Left cardiac atrium (tissue), 4 donors: ENCODE data around the gene DOHH. TPM values are rescaled to one million over a fixed set of nuclear protein-coding genes. Genes with fewer than 3 reads are reported as not detected.
A peak's percentile ranks its signal among the peaks of the same experiment; 100 is the strongest.

ENCODE experiments used
- ATAC-seq, 2 donors: fragments of 200-7000 bp; cut with Tn5 transposase; one replicate each; pipeline ENCODE4 v1.9.1; 2020; ENCODE audit warnings: mild to moderate bottlenecking in 2 of 2, moderate library complexity in 2 of 2
- DNase-seq: peaks from one replicate; pipeline ENCODE4 v3.0.0-alpha.2; 2020
- intact Hi-C, 2 donors: fragments of 100-400 bp; cut with DNase I; formaldehyde crosslinking; loops; one replicate each; pipeline versions ENCODE4 v1.14.1 to v1.15.1; 2022 to 2023
- total RNA-seq, 2 donors: library from RNA; stranded (reverse); fragmentation: NEBNext Ultra II Directional; extraction: Animal tissue kit (Norgen Biotek cat#: 25700); gene quantifications; one replicate each; pipeline ENCODE4 v1.2.1, GENCODE V29; 2021
- donor health status: DM: no; HTN: yes; CAD: no.
- donor health status: DM: no; HTN: yes; CAD: no; lungs with severe emphysema.
- donor health status: DM: yes; HTN: yes; CAD: no.
- donor health status: Dilated cardiomyopathy.

DOHH gene
- total RNA-seq, 2 donors from 2014 or later: 10.4 to 13.2 TPM

GRCh38 chr19:3492131-3492839 is 8.2 kb downstream of the DOHH start:
- no peak for ATAC-seq
- DNase-seq: no peak
- intact Hi-C loops: no loop called here

DNA sequence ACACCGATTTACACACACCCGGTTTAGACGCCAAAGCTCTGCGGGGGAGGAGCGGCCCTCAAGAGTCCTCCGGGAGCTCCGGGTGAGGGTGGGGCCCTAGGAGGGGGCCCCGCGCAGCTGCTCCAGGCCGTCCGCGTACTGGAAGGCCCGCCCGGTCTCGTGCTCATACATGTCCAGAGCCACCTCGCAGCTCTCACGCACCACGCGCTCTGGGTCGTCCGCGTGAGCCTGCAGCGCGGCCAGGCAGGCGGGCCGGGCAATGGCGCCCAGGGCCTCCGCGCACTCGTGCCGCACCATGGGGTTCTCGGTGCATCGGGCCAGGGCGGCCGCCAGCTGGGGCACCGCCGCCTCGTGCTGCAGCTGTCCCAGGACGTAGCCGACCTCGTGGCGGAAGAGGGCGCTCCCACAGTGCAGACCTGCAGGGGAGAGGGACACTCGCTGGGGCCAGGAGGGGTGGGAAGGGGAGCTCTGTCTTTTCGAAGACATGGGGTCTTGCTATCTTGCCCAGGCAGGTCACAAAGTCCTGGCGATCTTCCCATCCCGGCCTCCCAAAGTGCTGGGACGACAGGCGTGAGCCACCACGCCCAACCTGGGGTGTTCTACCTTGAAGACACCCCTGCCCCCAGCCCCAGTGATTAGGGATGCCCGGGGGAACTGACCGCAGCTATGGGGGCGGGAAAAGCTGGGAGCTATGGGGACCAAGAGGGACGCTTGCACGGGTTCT is 8.9 kb downstream of the DOHH start:
- intact Hi-C loops: no loop called here
- ATAC-seq (no peak), DNase-seq (no peak)

DNA sequence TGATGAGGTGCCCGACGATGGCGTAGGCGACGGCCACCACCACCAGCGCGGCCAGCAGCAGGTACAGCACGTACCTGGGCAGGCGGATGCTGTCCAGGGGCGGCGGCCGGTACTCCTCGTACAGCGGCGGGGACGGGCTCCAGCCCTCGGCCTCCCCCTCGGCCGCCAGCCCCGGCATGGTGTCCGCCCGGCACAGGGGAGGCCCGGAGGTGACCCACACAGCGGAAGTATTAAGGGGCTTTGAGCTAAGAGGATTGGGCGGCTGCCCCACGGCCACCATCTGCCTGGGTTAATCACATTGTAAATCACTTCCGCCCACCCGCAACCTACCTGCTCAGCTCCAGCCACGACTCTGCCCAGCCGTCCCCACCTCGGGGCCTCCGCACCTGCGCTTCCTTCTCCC is 17.2 kb downstream of the DOHH start, which contains the start of gene SMIM44:
Gene SMIM44, minus strand, starts transcription at position 216 of the 403 bp plus-strand sequence. Its CDS starts 38 bp downstream, at position 178.
- no peak for DNase-seq
- intact Hi-C loops: no loop called here
- no peak for ATAC-seq

DNA sequence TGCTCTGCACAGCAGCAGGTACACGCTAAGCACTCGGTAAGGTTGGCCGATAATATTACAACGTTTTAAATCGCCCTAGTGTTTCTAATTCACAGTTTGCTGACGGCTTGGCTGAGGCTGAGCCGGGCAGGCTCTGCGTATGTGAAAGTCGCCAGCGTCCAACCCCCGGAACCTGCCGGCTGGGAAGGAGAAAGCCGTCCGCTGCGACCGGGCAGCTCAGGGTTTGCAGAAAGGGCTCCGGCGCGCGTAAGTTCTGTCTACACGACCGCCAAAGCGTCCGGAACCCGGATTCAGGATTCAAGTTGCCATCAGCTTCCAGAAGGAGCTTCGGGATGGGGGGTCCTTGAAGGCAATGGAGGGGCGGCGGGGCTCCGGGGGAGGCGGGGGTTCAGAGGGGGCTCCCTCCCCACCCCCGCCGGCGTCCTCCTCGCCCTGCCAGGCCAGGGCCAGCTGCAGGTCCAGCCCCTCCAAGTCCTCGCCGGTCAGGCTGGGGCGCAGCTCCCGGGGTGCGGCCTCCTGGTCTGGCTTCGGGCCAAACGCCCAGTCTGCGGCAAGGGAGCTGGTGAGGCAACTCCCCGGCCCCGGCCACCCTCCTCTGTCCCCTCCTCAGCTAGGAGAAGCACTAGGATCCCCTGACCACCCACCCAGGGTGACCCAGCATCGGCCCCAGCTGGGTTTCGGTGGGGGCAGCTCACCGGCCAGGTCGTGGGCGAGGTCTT is 17.8 kb downstream of the DOHH start:
- no peak for DNase-seq
- intact Hi-C loops: no loop called here
- ATAC-seq: no peak

DNA sequence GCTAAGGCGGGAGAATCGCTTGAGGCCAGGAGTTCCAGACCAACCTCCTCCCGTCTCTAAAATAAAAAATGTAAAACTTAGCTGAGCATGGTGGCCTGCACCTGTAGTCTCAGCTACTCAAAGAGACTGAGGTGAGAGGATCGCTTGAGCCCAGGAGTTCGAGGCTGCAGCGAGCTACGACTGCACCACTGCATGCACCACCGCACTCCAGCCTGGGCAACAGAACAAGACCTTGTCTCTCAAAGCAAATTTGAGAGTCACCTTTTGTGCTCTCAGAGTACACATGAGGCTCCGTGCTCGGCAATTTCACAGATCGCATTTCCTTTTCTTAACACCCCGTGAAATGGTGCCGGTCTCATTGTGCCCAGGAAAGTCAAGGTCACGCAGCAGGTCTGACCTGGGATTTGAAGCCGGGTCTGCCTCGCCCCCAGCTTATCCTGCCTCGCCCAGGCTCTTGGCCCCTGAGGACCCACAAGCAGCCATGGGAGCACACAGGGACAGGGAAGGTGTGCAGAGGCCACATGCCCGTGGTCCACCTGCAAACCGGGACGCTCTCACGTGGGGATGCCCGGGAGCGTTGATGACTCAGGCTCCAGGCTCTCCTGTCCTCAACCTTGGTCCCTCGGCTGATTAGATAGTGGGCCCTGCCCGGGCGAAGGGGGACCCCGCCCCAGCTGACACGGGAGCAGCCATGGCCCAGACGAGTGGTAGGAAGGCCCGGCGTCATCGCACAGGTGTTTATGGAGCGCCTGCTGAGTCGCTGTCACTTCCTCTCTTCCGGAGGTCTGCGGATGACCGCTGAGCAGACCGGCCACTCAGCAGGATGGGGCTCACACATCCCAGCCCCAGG is 19.0 kb downstream of the DOHH start:
- intact Hi-C loops: no loop called here

DNA sequence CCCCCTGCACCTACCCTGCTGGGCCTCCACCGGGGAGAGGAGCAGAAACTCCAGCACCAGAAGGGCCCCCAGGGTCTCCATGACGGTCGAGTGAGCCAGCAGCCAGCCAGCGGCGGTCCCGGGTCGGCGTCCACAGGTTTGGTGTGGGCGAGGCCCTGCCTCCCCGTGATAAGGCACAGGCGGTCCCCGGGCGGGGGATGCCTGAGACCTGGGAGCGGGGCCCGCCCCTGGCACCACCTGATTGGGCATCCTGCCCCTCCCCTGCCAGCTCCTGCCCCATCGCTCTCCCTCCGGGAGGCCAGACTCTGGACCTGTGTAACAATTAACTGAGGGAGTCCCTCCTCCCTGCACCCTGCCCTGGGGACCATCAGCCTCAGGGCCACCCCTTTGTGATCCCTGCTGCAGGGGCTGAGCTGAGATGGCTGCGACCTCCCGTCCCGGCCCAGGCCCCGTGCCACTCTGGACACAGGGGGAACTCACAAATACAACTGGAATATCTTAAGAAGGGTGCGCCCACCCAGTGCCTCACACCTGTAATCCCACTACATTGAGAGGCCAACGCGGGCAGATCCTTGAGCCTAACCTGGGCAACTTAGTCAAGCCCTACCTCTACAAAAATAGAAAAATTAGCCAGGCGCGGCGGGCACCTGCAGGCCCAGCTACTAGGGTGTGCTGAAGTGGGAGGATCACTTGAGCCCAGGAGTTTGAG is 19.9 kb downstream of the DOHH start, which contains the start of gene SMIM24:
Gene SMIM24, minus strand, starts transcription at position 143 of the 709 bp plus-strand sequence. Its CDS starts 62 bp downstream, at position 81.
- ATAC-seq (no peak), DNase-seq (no peak)
- intact Hi-C loops: no loop called here

More for the DNA sequence above, 19.0 kb downstream of the DOHH start:
- ATAC-seq (no peak), DNase-seq (no peak)

DNA sequence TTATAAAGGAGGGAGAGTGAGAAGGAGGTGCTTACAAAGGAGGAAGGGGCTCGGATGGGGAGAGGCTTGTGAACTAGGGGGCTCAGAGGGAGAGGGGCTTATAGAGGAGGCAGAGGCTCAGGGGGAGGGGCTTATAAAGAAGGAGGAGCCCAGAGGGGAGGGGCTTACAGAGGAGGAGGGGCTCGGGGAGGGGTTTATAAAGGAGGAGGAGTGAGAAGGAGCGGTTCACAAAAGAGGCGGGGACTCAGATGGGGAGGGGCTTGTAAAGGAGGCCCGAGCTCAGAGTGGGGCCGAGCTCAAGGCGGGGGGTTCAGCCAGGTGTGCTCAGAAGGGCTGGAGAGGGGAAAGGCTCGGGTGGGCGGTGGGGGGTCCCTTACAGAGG is 20.6 kb downstream of the DOHH start:
- DNase-seq (no peak), ATAC-seq (peak in 1 of 2 donors; percentile 8)
- intact Hi-C loops: loop anchor here (2.0 to 10.0 kb wide), 3 partner anchors 157 to 255 kb away; partner anchors contain the start of gene CELF5 (in 1 of the 2)

GRCh38 chr19:3479177-3479833 is 21.2 kb downstream of the DOHH start:
- intact Hi-C loops: loop anchor here (2.0 to 10.0 kb wide), 3 partner anchors 157 to 255 kb away; partner anchors contain the start of gene CELF5 (in 1 of the 2)
- DNase-seq: no peak
- ATAC-seq: peak in 1 of 2 donors; percentile 18

DNA sequence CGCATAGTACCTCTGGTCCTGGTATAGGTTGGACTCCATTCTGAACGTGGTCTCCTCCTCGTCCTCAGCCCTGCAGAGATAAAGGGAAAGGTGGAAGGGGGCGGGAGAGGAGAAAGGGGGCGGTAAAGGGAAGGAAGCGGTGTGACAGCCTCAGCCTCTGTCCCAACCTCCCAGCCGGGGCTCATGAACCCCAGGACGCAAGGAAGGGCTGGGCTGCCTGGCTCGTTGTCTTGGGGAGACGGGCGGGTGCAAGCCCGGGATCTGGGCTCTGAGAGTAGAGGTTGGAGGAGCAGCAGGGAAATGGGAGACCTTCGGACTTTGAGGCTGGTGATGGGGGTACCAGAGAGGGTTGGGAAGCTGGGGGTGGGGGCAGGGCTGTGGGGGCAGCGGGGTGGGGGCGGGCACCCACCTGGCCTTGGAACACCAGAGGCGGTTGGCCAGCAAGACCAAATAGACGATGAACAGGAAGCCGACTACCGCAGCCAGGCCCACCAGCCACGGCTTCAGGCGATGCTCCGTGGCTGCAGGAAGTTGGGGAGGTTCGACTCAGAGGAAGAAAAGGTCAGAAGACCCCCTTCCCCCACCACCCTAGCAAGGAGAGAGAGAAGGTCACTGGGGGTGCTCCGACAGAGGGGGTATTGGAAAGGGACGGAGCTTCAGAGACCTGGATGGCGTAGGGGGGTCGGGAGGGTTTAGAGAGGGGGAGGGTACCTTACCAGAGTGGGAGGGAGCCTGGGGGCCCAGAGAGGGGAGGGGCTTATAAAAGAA is 21.9 kb downstream of the DOHH start:
- DNase-seq (no peak), ATAC-seq (no peak)

GRCh38 chr19:3477951-3478350 is 22.5 kb downstream of the DOHH start:
- intact Hi-C loops: loop anchor here (2.0 to 10.0 kb wide), 3 partner anchors 155 to 253 kb away; partner anchors contain the start of gene CELF5 (in 1 of the 2)
- no peak for ATAC-seq

More for the DNA sequence above, 21.9 kb downstream of the DOHH start:
- intact Hi-C loops: loop anchor here (2.0 to 10.0 kb wide), 3 partner anchors 156 to 254 kb away; partner anchors contain the start of gene CELF5 (in 1 of the 2)

DNA sequence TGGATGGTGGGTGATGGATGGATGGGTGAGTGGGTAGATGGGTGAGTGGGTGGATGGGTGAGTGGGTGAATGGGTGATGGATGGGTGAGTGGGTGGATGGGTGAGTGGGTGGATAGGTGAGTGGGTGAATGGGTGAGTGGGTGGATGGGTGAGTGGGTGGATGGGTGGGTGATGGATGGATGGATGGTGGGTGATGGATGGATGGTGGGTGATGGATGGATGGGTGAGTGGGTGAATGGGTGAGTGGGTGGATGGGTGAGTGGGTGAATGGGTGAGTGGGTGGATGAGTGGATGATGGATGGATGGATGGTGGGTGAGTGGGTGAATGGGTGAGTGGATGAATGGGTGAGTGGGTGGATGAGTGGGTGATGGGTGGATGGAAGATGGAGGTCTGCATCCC is 23.0 kb downstream of the DOHH start:
- intact Hi-C loops: loop anchor here in 1 of 2 donors (5.0 to 10.0 kb wide), 2 partner anchors 155 to 253 kb away; partner anchors contain the start of gene CELF5
- no peak for ATAC-seq

More at GRCh38 chr19:3477951-3478350, 22.5 kb downstream of the DOHH start:
- DNase-seq: no peak

DNA sequence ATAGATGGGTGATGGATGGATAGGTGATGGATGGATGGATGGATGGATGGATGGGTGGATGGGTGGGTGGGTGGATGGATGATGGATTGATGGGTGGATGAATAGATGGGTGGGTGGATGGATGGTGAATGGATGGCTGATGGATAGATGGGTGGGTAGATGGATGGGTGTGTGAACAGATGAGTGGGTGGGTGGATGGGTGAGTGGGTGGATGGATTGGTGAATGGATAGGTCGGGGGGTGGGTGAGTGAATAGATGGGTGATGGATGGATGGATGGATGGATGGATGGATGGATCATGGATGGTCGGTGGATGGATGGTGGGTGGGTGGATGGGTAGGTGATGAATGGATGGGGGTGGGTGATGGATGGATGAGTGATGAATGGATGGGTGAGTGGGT is 23.6 kb downstream of the DOHH start:
- ATAC-seq (no peak), DNase-seq (no peak)
- intact Hi-C loops: loop anchor here in 1 of 2 donors (5.0 to 10.0 kb wide), 2 partner anchors 155 to 252 kb away; partner anchors contain the start of gene CELF5

More for the DNA sequence above, 23.0 kb downstream of the DOHH start:
- DNase-seq: no peak

DNA sequence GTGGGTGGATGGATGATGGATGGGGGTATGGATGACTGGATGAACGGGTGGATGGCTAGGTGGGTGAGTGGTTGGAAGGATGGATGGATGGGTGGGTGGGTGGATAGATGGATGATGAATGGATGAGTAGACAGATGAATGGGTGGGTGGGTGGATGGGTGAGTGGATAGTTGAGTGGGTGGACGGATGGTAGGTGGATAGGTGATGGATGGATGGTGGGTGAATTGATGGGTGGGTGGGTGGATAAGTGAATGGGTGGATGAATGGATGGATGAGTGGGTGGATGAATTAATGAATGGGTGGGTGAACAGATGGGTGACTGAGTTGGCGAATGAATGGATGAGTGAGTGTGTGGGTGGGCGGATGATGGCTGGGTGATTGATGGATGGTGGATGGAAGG is 25.0 kb downstream of the DOHH start:
- intact Hi-C loops: loop anchor here in 1 of 2 donors (5.0 to 10.0 kb wide), 2 partner anchors 153 to 251 kb away; partner anchors contain the start of gene CELF5
- ATAC-seq: no peak
- no peak for DNase-seq

GRCh38 chr19:3474614-3475013 is 25.9 kb downstream of the DOHH start:
- ATAC-seq: no peak
- intact Hi-C loops: loop anchor here in 1 of 2 donors (5.0 to 10.0 kb wide), 2 partner anchors 152 to 250 kb away; partner anchors contain the start of gene CELF5
- DNase-seq: no peak

DNA sequence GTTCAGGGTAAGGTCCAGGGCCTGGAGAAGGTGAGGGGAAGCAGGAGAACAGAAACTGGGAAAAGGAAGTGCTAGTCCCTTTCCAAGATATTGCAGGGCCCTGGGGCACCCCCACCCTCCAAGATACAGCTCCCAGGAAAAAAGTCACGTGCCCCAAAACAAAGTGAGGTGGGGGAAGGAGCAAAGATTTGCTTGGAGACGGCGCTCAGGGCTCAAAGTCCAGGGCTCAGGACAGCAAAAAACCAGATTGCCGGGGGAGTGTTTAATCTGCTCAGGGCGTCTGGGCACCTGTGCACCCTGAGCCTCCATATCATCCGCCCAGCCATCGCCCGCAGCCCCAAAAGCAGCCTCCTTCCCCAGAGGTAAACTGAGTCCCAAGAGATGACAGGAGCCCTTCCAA is 26.5 kb downstream of the DOHH start:
- no peak for ATAC-seq
- no peak for DNase-seq
- intact Hi-C loops: loop anchor here in 1 of 2 donors (10.0 kb wide), 1 partner anchor 249 kb away; the partner anchor contains the start of gene CELF5
